IPS-18a (cell line): ENCODE results near the gene CTNS.

Source experiments
- H3K27ac ChIP-seq: one replicate; pipeline ENCODE4 v1.5.1; 2013; ENCODE audit warnings: low read length
- H3K27me3 ChIP-seq: one replicate; pipeline ENCODE4 v1.6.1; 2013; ENCODE audit warnings: mild to moderate bottlenecking, low read length; ENCODE audit not compliant: control insufficient read depth, insufficient read depth
- H3K36me3 ChIP-seq: one replicate; pipeline ENCODE4 v1.6.1; 2013; ENCODE audit warnings: low read depth, low read length; ENCODE audit not compliant: control insufficient read depth
- H3K4me1 ChIP-seq: one replicate; pipeline ENCODE4 v1.6.1; 2013; ENCODE audit warnings: low read depth, low read length; ENCODE audit not compliant: control insufficient read depth
- H3K4me3 ChIP-seq: one replicate; pipeline ENCODE4 v1.5.1; 2013; ENCODE audit warnings: low read length
- H3K9ac ChIP-seq: one replicate; pipeline ENCODE4 v1.6.1; 2013; ENCODE audit warnings: mild to moderate bottlenecking, low read length, moderate library complexity
- H3K9me3 ChIP-seq: one replicate; pipeline ENCODE4 v1.6.1; 2013; ENCODE audit warnings: low read depth, low read length; ENCODE audit not compliant: control insufficient read depth

Gene CTNS

GRCh38 chr17:3710951-3711383 lies 74.4 kb downstream of the CTNS start:
- Histone ChIP-seq H3K4me1 (no peaks in the 10 kb centered on the region), H3K27me3 (no peaks in the 10 kb centered on the region), H3K36me3 (peaks cover 16% of the 10 kb centered on the region), H3K9ac (no peak overlapping the region), H3K4me3 (no peak overlapping the region), H3K9me3 (no peaks in the 10 kb centered on the region), H3K27ac (no peak overlapping the region)
